HG03060 (cell line): ENCODE results near the gene MBNL2.

Experiments
- ATAC-seq: cut with Tn5 transposase; IDR thresholded peaks from one replicate; pipeline ENCODE4 v1.9.1; 2021; ENCODE audit warnings: low read depth, moderate number of reproducible peaks; ENCODE audit not compliant: unreplicated experiment

MBNL2 gene

GRCh38 chr13:97395447-97396136, 173.5 kb downstream of the MBNL2 start:
- no peak for ATAC-seq

- ATAC-seq, result no peak
Measured at GRCh38 chr13:97397267-97397666, 175.1 kb downstream of the MBNL2 start.

- ATAC-seq, result no peak
Measured at GRCh38 chr13:97401421-97401820, 179.3 kb downstream of the MBNL2 start.

GRCh38 chr13:97403893-97404750, 182.0 kb downstream of the MBNL2 start:
- no peak for ATAC-seq

GRCh38 chr13:97407540-97407939, 185.4 kb downstream of the MBNL2 start:
- ATAC-seq, result no peak

GRCh38 chr13:97408938-97409337, 186.8 kb downstream of the MBNL2 start:
- ATAC-seq, result no peak

- ATAC-seq, result no peak
Measured at GRCh38 chr13:97411984-97412383, 189.9 kb downstream of the MBNL2 start.

- no peak for ATAC-seq
Measured at GRCh38 chr13:97413694-97414093, 191.6 kb downstream of the MBNL2 start.

- ATAC-seq, result no peak
Measured at GRCh38 chr13:97414392-97414791, 192.3 kb downstream of the MBNL2 start.

- no peak for ATAC-seq
Measured at GRCh38 chr13:97417698-97418097, 195.6 kb downstream of the MBNL2 start.

- no peak for ATAC-seq
Measured at GRCh38 chr13:97422118-97423054, 200.3 kb downstream of the MBNL2 start.

GRCh38 chr13:97423300-97424045, 201.3 kb downstream of the MBNL2 start:
- no peak for ATAC-seq

- ATAC-seq, result no peak
Measured at GRCh38 chr13:97425590-97425989, 203.5 kb downstream of the MBNL2 start.

- no peak for ATAC-seq
Measured at GRCh38 chr13:97426695-97427094, 204.6 kb downstream of the MBNL2 start.

GRCh38 chr13:97429681-97430081, 207.5 kb downstream of the MBNL2 start:
- ATAC-seq, result no peak

- no peak for ATAC-seq
Measured at GRCh38 chr13:97430296-97430695, 208.2 kb downstream of the MBNL2 start.

GRCh38 chr13:97431171-97431764, 209.1 kb downstream of the MBNL2 start:
- no peak for ATAC-seq

GRCh38 chr13:97432232-97432916, 210.2 kb downstream of the MBNL2 start:
- ATAC-seq, result no peak
